HG02759 (cell line): Measurements from ENCODE around the gene TTC24.
"Not testable (repeated sequence)": the region's sequence is repeated elsewhere in the genome, so short reads cannot be mapped to it uniquely, and the experiment has no call there.

Experiments used
- ATAC-seq: cut with Tn5 transposase; IDR thresholded peaks from one replicate; pipeline ENCODE4 v1.9.1; 2021; ENCODE audit warnings: mild to moderate bottlenecking, moderate library complexity; ENCODE audit not compliant: unreplicated experiment

The TTC24 gene

DNA sequence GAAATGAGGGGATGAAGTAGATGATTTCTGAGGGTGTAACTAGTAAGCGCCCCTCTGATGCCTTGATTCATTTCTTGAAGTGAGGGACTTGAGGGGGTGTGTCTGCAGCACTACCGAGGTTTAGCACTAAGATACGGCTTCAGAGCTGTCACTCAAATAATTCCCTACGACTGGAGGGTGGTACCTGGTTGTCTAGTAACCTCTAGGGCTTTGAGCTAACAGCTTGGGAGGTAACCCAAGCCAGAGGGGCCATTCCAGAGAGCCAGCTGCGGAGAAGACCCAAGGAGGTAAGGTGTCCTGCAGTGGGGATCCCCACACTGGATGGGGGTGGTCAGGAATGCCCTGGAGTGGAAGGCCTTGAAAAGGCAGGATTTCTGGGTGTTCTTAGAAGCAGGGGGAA lies at the start of gene TTC24:
Gene TTC24, plus strand, starts transcription at position 252 of the 400 bp plus-strand sequence. CDS start 1,642 bp downstream, outside the sequence.
- no peak for ATAC-seq

DNA sequence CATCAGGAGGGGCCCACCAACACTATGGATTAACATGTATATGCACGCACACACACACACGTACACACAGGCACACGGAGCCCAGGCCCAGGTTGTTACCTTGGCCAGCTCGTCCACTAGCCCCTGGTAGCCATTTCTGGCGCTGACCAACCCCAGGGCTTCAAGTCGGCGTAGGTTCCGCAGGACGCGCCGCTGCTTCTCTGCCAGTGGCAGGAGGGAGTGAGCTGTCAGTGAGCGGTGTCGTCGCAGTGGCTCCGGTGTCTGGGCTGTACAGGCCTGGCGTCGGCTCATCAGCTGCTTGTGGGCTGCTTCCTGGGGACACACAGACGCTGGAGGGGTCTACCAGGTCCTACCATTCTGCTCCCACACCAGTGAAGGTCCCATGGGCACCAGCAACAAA lies 49.5 kb upstream of the TTC24 start:
- no peak for ATAC-seq

DNA sequence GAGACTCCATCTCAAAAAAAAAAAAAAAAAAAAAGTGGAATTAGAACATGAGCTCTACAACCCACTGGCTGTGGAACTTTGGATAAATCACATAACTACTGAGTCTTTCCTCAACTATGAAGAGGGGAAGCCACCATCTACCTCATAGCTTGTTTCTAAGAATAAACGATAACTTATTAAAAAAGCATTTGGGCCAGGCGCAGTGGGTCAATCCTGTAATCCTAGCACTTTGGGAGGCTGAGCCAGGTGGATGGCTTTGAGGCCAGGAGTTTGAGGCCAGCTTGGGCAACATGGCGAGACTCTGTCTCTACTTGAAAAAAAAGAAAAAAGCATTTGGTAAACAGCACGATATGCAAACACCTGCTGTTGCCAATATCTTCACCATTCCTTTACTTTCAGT lies 47.1 kb upstream of the TTC24 start:
- no peak for ATAC-seq

DNA sequence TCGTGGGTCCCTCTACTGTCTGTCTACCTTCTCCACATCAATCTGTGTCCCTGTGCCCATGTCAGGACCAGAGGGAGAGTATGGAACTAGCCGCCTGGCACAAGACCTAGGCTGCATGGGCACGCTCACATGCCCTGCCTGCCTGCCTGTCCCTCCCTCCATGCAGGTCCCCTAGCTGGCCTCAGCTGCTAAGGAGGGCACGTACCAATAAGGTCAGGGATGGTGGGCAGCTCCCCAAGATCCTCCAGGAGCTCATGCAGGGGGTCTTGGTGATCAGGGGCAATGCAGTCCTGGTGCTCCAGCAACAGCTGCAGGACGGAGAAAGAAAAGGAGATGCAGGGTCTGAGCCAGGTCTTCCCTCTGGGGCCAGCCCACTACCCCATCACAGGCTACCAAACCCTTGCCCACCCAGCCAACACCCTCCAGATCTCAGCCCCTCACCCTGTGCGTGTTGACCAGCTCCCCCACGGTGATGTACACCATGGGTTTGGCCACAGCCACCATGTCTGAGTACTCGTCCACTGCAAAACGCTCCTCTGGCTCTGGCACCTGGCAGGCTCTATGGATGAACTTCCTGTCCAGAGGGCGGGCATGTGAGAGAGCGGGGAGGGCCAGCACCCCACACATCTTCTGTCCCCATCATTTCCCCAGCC lies 45.8 kb upstream of the TTC24 start:
- no peak for ATAC-seq

DNA sequence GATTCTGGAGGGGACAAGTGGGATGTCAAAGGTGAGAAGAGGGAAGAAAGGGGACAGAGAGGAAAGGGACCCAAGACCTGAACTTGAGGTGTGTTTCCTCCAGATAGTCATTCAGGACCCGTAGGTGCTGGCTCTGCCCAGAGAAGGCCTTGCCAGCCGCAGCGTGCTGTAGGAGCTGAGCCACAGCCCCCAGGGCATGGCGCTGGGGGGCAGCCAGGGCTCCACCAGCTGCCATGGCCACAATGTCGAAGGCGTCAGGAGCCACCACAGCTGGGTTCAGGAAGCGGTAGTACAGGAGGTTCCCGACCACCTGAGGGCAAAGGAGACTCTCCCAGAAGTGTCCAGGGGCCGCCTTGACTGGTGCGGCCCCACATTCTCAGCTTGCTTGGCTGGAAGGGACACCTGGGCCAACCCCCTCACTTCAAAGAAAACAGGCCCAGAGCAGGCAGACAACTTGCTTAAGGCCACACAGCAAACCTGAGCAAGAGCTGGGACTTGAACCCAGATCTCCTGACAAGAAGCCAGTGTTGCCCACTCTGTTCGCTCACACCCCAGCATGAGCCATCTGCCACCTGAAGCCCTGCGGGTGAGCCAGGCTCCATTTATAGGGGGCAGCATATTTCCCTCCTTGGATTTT lies 45.0 kb upstream of the TTC24 start:
- no peak for ATAC-seq

DNA sequence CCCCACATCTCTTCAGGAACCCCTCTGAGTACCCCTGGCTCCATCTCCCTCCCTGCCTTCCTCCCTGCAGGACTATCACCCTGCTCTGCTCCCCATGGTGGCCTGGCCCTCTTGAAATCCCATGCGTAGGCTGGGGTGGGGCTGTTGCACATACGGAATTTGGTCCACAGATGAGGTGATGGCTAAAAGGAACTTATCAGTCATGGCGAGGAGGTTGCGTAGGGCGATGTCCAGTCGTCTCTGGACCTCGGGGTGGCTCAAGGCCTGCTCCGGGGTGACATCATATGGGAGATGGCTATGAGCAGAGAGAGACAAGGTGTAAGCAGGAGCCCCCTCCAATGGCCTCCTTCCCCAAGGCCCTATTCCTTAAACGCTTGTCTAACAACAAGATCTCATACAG lies 42.5 kb upstream of the TTC24 start:
- ATAC-seq, result no peak

DNA sequence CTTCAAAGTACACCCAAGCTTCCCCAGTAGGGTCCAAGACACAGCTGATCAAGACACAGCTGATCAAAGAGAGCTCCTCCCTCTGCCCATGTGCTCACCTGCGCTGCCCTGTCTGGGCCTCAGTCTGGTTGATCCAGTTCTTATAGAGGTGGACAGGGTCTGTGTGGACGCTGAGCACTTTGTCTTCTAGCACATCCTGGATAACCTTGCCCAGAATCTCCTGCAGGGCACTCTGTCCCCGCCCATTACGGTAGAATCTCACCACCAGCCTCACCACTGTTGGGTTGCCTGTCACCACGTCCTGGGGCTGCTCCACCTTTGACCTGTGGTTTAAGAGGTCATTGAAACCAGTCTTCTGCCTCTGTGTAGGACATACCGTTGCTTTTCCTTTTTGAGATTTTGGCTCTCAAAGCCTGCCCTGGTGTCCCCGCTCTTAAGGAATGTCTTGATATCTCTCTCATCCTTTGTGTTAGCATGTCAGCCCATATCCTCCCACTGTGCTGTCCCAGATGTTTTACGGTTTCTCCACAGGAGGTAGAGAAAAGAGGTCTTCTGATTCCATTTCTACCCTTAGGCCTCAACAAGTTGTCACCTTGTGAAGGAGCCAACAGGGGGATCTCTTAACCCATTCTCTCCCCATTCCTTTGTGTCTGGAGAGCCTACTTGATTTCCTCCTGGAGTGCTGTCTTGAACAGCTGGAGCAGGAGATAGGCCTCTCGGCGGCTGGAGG lies 40.6 kb upstream of the TTC24 start:
- no peak for ATAC-seq

DNA sequence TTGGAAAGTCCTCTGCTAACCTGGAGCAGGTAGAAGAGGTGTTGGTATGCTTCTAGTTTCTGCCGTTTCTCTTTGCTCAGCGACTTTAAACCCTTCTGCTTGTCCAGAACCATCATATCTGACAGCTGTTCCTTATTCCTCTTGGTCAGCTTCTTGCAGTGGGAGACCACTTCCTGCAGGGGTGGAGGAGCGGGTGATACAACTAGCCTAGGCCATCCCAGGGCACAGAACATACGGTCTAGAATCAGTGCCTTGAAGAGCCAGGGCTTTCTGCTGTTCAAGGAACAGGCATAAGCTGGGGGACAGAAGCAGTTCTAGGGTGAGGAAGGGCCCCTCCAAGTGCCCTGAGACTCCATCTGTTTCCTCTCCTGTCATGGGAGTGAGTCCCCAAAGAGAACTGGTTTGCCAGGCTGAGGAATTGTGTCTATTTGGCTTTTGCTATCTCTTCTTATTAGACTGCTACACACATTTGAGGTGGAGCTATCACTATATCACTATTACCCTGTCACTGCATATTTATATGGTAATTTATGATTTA lies 39.6 kb upstream of the TTC24 start:
- ATAC-seq, result no peak

DNA sequence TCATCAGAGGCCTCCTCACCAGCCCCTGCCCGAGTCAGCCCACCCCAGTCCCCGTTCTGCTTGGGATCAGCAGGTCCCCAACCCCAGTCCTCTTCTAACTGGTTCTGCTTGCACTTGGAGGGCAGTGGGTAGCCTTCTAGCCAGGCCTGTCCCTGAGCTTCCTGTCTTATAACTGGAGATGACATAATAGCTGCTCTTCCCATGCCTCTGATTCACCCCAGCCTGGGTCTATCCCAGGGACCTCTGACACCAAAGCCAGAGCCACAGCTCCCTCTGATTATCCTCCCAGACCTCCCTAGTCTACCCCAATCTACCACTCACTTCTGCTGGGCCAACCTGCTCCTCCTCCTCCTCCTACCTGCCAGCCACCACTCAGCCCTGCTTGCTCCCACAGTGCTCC lies 38.6 kb upstream of the TTC24 start:
- no peak for ATAC-seq

DNA sequence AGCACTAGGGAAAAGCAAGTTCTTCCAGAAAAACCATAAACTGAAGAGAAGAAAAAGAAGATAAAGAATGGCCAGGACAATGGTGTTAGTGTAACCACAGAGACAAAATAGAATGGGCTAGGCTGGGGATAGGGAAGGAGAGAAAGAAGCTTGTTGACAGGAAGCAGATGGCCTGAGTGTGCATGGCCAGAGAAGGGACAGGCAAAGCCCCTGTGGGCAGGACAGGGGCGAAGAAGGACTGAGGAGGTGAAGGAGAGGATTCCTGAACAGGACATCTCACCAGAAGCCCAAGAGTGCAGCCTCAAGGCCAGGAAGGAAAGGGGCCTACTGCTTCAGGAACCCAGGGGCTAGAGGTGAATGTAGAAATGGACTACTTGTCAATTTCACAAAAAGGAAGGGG lies 36.5 kb upstream of the TTC24 start:
- no peak for ATAC-seq

DNA sequence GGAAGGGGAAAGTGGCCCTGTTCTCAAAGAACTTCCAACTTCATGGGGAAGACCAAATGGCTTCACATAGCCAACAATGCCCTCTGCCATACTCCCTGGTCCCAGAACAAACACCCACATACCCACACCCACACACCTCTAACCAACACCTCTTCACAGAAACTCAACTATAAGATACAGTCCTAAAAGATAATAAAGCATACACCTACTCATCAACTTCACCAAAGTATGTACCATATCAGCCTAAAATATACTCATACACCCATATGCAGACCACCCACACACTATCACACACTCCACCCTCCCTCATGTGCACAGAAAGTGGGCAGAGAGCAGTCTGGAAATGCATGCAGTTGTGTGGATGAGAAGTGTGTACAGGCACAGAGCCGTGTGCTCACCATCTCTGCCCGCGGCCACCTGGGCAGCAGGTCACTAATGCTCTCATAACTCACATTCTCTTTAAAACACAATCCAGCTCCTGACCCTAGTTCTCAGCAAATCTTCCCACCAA lies 34.9 kb upstream of the TTC24 start:
- no peak for ATAC-seq

DNA sequence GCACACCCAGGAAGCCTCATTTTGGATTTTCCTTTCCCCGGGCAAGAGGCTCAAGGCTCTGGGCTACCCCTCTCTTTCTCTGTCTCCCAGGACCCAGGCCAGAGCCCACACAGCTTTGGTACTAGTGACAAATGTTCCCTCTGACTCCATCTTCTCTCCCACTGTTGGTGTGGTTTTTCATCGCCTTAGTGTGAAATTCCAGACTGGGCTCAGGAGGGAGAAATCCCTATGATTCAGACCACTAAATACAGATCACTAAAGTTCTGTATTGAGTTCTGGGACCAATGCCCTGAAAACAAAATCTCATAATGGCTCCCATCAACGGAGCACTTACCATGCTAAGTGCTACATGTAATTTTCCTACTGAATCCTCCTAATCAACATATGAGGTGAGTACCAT lies 33.3 kb upstream of the TTC24 start:
- no peak for ATAC-seq

DNA sequence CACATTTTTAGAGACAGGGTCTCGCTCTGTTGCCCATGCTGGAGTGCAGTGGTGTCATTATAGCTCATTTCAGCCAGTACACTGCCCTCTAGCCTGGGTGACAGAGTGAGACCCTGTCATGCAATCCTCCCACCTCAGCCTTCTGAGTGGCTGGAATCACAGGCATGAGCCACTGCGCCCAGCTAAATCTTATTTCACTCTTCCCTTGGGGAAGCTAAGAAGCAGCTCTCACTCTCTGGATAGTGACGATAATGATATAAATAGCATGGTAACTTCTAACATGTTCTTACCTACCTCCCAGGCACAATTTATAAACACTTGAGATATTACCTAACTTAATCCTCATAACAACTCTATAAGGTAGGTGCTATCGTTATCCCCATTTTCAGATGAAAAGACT lies 32.1 kb upstream of the TTC24 start:
- no peak for ATAC-seq

DNA sequence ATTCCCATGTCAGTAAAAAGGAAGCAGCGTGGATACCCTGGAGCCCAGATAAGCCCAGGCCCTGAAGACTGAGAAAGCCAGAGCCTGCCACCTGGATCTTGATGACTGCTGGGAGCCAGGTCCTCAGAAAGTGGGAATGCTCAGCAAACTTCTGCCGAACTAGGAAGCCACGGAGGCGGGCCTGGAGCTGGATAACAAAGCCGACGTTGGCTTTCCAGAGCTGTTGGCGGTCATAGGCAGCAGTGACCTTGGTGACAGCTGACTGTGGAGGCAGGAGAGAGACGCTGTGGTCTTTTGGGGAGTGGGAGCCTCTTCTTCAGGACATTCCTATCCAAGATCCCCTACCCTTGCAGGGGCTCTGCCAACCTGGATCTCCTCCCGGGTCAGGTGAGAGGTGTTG lies 31.5 kb upstream of the TTC24 start:
- ATAC-seq, result no peak

DNA sequence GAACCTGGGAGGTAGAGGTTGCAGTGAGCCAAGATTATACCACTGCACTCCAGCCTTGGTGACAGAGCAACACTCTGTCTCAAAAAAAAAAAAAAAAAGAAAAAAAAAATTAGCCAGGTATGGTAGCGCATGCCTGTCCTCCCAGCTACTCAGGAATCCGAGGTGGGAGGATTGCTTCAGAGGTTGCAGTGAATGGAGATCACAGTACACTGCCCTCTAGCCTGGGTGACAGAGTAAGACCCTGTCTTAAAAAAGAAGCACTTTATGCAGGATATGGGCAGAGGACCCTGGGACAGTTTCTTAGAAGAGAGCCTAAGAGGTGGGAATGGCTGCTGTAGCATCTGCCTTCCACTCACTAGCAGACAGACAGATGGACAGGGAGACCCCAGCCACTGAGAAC lies 30.1 kb upstream of the TTC24 start:
- ATAC-seq, result no peak

DNA sequence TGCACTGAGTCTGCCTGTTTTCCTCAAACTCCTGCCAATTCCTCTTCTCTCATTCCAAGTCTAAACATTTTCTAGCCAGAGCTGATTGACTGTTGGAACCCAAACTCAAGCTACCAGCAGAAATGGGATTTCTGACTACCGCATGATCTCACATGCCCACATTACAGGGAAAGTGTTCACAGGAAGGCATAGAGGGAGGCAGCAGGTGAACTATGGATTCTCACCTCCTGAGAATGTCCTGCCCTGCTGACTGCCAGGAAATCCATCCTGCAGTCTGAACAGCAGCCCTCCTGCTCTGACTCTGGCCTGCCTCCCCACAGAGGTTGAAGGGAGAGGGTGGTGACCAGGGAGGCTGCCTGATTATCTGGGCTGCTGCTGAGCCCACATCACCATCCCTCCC lies 29.7 kb upstream of the TTC24 start:
- ATAC-seq, result no peak

DNA sequence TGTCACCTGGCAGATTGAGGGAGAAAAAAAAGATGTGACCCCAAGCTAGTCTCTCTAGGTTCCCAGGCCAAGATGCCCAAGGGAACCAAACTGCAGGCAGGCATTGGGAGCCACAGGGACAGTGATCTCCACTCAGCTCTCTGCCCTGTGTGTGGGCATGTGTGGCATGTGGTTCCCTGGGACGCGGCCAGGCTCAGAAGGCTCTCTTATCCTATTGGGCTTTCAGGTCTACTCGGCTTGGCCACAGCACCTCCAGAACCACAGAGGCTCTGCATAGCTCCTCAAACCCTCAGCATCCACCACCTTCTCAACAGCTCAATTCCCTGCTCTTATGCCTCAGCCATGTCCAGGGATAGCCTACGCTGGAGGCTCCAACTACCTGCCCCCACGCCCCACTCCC lies 29.2 kb upstream of the TTC24 start:
- ATAC-seq, result no peak

DNA sequence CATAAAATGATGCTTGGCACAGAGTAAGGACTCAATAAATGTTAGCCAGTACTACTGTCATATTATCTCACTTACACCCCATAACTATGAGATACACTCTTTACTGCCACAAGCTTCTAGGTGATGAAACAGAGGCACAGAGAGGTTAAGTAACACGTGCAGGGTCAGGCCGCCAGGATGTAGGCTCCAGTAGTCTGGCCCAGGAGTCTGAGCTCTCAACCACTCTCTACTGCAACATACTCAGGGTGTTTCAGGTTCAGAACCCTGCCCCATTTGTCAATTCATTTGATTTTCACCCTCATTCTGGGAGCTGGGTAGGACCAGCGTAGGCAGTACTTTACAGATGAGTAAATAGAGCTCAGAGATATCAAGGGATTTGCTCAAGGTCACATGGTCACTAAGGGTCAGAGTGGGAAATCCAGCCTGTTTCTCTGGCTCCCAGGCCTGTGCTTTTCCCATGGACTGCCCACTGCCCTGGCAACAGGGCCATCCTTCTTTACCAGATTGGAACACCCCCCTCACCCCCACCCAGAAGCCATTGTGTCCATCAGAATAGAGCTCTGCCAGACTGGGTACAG lies 28.4 kb upstream of the TTC24 start:
- no peak for ATAC-seq

DNA sequence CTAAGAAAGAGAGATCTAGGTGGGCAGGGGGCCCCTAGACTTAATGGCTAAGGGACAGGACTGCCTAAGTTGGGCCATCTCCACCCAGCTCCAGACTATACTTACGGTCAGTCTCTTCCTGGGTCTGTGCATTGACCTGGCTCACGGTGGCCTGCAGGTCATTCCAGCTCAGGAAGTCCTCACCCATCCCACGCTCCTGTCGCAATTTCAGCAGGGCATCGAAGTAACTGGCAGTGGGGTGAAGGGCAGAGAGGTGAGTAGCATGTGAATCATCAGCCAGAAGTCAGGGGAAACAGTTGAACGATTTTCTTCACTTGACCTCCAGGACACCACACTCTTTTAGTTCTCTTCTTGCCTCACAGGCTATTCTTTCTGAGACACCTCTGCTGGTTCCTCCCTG lies 27.7 kb upstream of the TTC24 start:
- no peak for ATAC-seq

DNA sequence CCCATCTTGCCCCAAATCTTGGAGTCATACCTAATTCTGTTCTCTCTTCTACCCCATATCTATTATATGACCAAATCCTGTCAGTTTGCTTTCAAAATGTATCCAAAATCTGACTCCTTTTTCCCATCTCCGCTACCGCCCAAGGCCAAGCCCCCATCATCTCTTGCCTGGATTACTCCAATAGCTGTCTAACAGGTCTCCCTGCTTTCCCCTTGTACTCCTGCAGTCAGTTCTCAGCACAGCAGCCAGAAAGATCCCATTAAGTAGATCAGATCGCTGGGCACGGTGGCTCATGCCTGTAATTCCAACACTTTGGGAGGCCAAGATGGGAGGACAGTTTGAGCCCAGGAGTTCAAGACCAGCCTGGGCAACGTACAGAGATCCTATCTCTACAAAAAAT lies 27.0 kb upstream of the TTC24 start:
- ATAC-seq, result no peak

DNA sequence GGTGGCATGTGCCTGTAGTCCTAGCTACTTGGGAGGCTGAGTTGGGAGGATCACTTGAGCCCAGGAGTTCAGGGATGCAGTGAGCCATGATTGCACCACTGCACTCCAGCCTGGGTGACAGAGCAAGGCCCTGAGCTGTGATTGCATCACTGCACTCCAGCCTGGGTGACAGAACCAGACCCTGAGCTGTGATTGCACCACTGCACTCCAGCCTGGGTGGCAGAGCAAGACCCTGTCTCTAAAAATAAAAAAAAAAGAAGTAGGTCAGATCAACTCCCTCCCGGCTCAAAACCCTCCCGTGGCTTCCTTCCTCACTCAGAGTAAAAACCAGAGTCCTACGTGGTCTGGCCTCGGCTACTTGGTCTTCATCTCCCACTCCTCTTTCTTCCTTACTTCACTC lies 26.6 kb upstream of the TTC24 start:
- not testable (repeated sequence) for ATAC-seq
